ENCODE results near the gene SNTG2.

SNTG2 gene

GRCh38 chr2:1154710-1155594 is 204.3 kb downstream of the SNTG2 start:
- DNase-seq, result no peak

GRCh38 chr2:1156059-1156458 is 205.4 kb downstream of the SNTG2 start:
- no peak for DNase-seq

DNA sequence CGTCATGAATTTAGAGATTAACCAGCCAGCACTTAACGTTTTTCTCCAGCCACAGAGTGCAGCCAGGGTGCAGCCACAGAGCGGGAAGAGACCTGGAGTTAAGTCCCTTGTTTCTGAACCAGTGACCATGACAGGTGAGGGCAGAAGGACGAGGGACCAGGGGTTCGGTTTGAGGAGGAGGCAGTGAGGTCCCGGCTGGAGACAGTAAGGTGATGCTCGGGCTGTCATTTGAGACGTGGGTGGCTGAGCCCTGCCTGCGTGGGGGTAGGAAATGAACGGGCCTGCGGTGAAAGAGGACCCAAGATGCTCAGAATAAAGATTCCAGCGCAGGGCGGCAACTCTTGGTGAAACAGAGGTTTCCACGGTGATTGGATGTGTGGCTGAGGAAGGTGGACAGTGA is 205.9 kb downstream of the SNTG2 start:
- peak; percentile 38 for DNase-seq

DNA sequence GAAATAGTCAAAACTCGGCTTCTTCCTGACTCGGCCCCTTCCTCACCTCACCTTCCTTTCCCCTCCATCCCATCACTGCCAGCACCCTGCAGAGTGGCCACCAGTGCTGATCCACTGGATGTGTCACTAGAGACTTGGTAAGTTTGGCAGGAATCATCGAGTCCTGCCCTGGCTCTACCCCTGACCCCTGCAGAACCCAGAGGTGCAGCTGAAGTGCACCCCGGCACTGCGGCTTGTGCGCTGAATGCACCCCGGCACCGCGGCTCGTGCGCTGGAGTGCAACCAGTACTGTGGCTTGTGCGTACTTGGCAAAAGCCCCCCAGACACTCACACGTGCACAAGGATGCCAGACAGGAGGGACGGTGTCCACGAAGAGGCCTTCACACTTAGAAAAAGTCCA is 206.5 kb downstream of the SNTG2 start:
- DNase-seq, result no peak

DNA sequence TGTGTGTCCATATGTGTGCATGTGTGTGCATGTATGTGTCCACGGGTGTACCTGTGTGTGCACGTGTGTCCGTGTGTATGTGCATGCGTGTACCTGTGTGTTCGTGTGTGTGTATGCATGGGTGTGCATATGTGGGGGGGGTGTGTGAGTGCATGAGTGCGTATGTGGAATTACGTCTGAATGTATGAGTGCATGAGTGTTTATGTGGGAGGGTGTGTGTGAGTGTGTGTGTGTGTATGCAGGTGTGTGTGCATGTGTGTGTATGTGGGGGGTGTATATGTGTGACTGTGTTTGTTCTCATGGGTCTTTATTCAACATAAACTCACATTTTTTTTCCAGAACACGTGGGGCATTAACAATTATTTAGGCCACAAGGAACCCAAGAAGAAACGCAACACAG is 208.4 kb downstream of the SNTG2 start:
- no peak for DNase-seq

- no peak for DNase-seq
Observed at GRCh38 chr2:1162246-1162645, 211.6 kb downstream of the SNTG2 start.

- DNase-seq, result no peak
Observed at GRCh38 chr2:1162768-1163584, 212.3 kb downstream of the SNTG2 start.

GRCh38 chr2:1166976-1167375 is 216.3 kb downstream of the SNTG2 start:
- DNase-seq, result no peak

GRCh38 chr2:1168846-1169245 is 218.2 kb downstream of the SNTG2 start:
- no peak for DNase-seq

- DNase-seq, result no peak
Observed at GRCh38 chr2:1169291-1169949, 218.8 kb downstream of the SNTG2 start.

GRCh38 chr2:1170241-1170640 is 219.6 kb downstream of the SNTG2 start:
- no peak for DNase-seq

DNA sequence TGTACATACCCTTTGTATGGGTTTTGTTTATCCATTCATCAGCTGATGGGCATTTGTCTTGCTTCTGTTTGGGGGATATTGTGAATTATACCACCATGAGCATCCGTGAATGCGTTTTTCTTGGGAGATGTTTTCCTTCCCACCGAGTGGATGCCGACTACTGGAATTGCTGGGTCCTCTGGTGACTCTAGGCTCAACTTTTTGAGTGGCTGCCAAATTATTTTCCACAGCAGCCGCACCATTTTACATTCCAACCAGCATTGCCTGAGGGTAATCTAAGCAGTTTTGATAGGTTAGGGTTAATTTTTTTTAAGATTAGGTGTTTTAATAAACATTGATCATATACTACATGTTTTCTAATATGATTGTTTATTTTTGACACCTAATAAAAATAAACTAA is 220.1 kb downstream of the SNTG2 start:
- DNase-seq, result no peak

GRCh38 chr2:1173528-1173927 is 222.9 kb downstream of the SNTG2 start:
- no peak for DNase-seq

- DNase-seq, result no peak
Observed at GRCh38 chr2:1181893-1182292, 231.2 kb downstream of the SNTG2 start.

DNA sequence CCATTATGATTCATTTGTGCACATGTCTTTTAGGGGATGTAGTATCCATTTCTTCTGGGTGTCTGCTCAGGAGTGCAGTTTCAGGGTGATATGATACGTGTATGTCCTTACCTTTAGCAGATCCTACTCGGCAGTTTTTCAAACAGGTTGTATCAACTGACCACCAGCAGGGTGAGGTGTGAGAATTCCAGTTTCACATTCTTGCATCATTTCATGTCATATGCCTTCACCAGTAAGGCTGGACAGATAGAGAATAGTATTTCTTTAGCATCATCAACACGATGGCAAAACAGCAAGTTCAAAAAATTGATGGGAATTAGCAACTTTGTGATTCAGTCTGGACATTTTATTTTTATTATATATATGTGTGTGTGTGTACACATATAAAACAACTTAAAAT is 232.7 kb downstream of the SNTG2 start:
- DNase-seq, result no peak

DNA sequence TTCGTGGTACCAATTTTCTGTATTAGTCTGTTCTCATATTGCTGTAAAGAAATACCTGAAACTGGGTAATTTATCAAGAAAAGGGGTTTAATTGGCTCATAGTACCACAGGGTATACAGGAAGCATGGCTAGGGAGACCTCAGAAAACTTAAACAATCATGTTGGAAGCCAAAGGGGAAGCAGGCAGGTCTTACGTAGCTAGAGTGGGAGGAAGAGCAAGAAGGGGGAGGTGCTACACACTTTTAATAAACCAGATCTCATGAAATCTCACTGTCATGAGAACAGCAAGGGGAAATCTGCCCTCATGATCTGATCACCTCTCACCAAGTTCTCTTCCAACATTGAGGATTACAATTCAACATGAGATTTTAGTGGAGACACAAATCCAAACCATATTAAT is 235.8 kb downstream of the SNTG2 start:
- DNase-seq, result no peak

- no peak for DNase-seq
Observed at GRCh38 chr2:1187189-1187588, 236.5 kb downstream of the SNTG2 start.

DNA sequence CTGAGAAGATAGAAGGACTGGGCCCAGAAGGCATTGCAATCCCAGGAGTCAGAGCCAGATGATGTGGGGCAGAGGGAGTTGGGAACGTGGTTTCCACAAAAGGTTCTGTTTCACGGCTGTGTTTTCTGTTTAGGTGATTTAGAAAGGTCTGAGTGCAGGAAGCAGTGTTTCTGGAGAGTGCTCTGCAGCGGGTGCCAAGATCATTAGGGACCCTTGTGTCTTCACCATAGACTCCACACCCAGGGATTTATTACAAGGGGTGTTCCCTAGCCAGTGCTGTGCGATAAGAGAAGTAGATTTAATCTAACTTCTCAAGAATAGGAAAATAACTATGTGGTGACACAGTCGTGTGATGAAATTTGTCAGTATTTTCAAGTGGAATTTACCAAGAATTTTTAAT is 241.5 kb downstream of the SNTG2 start:
- no peak for DNase-seq

DNA sequence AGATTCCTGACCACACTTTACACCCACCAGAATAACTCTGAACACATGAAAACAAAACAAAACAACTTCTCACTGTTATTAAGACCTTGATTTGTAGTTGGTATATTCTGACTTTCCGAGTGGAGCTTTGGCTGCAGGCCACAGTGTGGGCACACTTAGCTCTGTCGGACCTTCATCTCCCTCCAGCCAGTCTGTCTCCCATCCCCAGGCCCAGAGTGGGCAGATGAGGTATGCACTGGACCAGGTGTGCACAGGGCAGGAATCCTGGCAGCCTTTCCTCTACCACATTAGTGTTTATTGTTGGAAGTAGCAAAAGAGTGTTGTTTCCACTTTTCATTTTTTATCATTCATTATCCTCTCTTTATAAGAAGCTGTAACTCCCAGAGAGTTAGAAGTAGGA is 243.2 kb downstream of the SNTG2 start:
- no peak for DNase-seq

- DNase-seq, result no peak
Observed at GRCh38 chr2:1203772-1204171, 253.1 kb downstream of the SNTG2 start.

GRCh38 chr2:1205853-1206252 is 255.2 kb downstream of the SNTG2 start:
- no peak for DNase-seq

GRCh38 chr2:1207962-1208510 is 257.4 kb downstream of the SNTG2 start:
- DNase-seq, result no peak

GRCh38 chr2:1208522-1208921 is 257.9 kb downstream of the SNTG2 start:
- DNase-seq, result no peak
